Gastroesophageal sphincter (tissue), 4 donors: ENCODE data around the gene NSDHL. TPM values are rescaled to one million over a fixed set of nuclear protein-coding genes. Genes with fewer than 3 reads are reported as not detected.

Source experiments
- ATAC-seq: fragments of 150-250 bp; one replicate; pipeline ENCODE4 v1.9.1; 2016; ENCODE audit warnings: mild to moderate bottlenecking, moderate library complexity
- H3K27ac ChIP-seq, 4 donors: fragments of 200-600 bp; sonication (generic) in 3 of 4; 1 replicate in 3 of 4; 2 replicates in 1 of 4; pipeline ENCODE4 v1.5.1; 2016 to 2019
- H3K27me3 ChIP-seq: fragments of 200-600 bp; sonication (generic); one replicate; pipeline ENCODE4 v1.5.1; 2019
- H3K36me3 ChIP-seq, 2 donors: fragments of 200-600 bp; sonication (generic); one replicate each; pipeline ENCODE4 v1.5.1; 2019; ENCODE audit warnings: control low read depth in 1 of 2
- H3K4me1 ChIP-seq, 3 donors: fragments of 200-600 bp; sonication (generic); 1 replicate in 2 of 3; 2 replicates in 1 of 3; pipeline ENCODE4 v1.5.1; 2016 to 2019; ENCODE audit warnings: control low read depth in 2 of 3
- H3K4me3 ChIP-seq, 2 donors: fragments of 200-600 bp; sonication (generic); one replicate each; pipeline ENCODE4 v1.5.1; 2019; ENCODE audit warnings: mild to moderate bottlenecking in 1 of 2, moderate library complexity in 1 of 2
- H3K9me3 ChIP-seq, 3 donors: fragments of 200-600 bp; sonication (generic); one replicate each; pipeline ENCODE4 v1.5.1; 2017 to 2019; ENCODE audit warnings: control low read depth in 2 of 3
- CTCF ChIP-seq, 4 experiments: fragments of 200-600 bp in 2 of 4; fragments of 450-650 bp in 2 of 4; sonication (generic) in 1 of 4; IDR thresholded peaks; one replicate each; pipeline ENCODE4 v1.5.1; 2017 to 2019; ENCODE audit warnings: antibody characterized with exemption in 4 of 4, mild to moderate bottlenecking in 2 of 4, moderate library complexity in 2 of 4
- EP300 ChIP-seq: sonication (generic); formaldehyde crosslinking; IDR thresholded peaks from one replicate; pipeline ENCODE4 v1.6.1; 2017; ENCODE audit warnings: antibody characterized with exemption, mild to moderate bottlenecking
- POLR2A ChIP-seq, 2 donors: fragments of 450-650 bp; IDR thresholded peaks; one replicate each; pipeline ENCODE4 v1.6.1; 2017; ENCODE audit warnings: antibody characterized with exemption in 2 of 2, mild to moderate bottlenecking in 2 of 2, moderate library complexity in 1 of 2
- POLR2AphosphoS5 ChIP-seq: sonication (generic); formaldehyde crosslinking; IDR thresholded peaks from one replicate; pipeline ENCODE4 v1.6.1; 2017; ENCODE audit warnings: antibody characterized with exemption
- WGBS, 2 donors: methylation state at CpG; one replicate each; pipeline ENCODE4 v1.1.5; 2018; ENCODE audit warnings: low coverage in 1 of 2; 5-methylcytosine and 5-hydroxymethylcytosine counted together
- total RNA-seq, 4 donors: library from RNA; depleted of rRNA; stranded (reverse); fragments of >200 nt; gene quantifications; one replicate each; pipeline ENCODE4 v1.1.0, GENCODE V29; 2016

NSDHL gene
- total RNA-seq, 4 donors from 2014 or later, result 3.7 to 14.2 (median 10.8) TPM

- no peak for ATAC-seq
- no peak overlapping the region for H3K27ac ChIP-seq
- no peaks in the 10 kb centered on the region for H3K27me3 ChIP-seq
- no peaks in the 10 kb centered on the region for H3K36me3 ChIP-seq
- H3K4me3 ChIP-seq, result no peak overlapping the region
- no peaks in the 10 kb centered on the region for H3K4me1 ChIP-seq
- H3K9me3 ChIP-seq, result no peaks in the 10 kb centered on the region
- no peak for TF ChIP-seq POLR2AphosphoS5
- no peak for TF ChIP-seq EP300
- TF ChIP-seq CTCF (IDR thresholded peaks at IDR 0.05), result peak in 1 of 4 experiments; percentile 38
- TF ChIP-seq POLR2A (IDR thresholded peaks at IDR 0.05), result no peak
- WGBS, 2 donors, result 62% methylated on average over 3 of the region's 13 CpGs; no CpG with 5 or more reads in 1 of the 2 donors
These were observed 84.8 kb downstream of the NSDHL start for GRCh38 chrX:152915541-152916241.

GRCh38 chrX:152917656-152918579 lies 87.1 kb downstream of the NSDHL start:
- peak; percentile 22 for ATAC-seq
- Histone ChIP-seq H3K27me3 (no peaks in the 10 kb centered on the region), H3K27ac (no peak overlapping the region), H3K36me3 (no peaks in the 10 kb centered on the region), H3K4me3 (no peak overlapping the region), H3K9me3 (no peaks in the 10 kb centered on the region), H3K4me1 (no peaks in the 10 kb centered on the region)
- 30% methylated on average over 2 of the region's 21 CpGs; no CpG with 5 or more reads in 1 of the 2 donors for WGBS, 2 donors
- TF ChIP-seq POLR2AphosphoS5, result no peak
- no peak for TF ChIP-seq POLR2A (IDR thresholded peaks at IDR 0.05)
- no peak for TF ChIP-seq CTCF (IDR thresholded peaks at IDR 0.05)
- TF ChIP-seq EP300, result no peak

- Histone ChIP-seq H3K27ac (no peak overlapping the region), H3K4me3 (no peak overlapping the region), H3K9me3 (no peaks in the 10 kb centered on the region), H3K36me3 (no peaks in the 10 kb centered on the region), H3K4me1 (no peaks in the 10 kb centered on the region), H3K27me3 (no peaks in the 10 kb centered on the region)
- WGBS, 2 donors, result 67 to 68% methylated on average over 1 to 4 of the region's 7 CpGs
- TF ChIP-seq POLR2AphosphoS5 (no peak), POLR2A (IDR thresholded peaks at IDR 0.05) (no peak), EP300 (no peak), CTCF (IDR thresholded peaks at IDR 0.05) (no peak)
- ATAC-seq, result no peak
These were observed 87.8 kb downstream of the NSDHL start for GRCh38 chrX:152918707-152919106.

Other genes with a start within 250 kb of the NSDHL start
- gene GABRQ, start 193.2 kb upstream of the NSDHL start, total RNA-seq, result under 1 TPM in 1 of 4 donors, not detected in 3; 0.07 TPM
- gene MAGEA3, start 132.3 kb upstream of the NSDHL start, total RNA-seq, result not detected
- not detected for gene CSAG2, start 121.8 kb upstream of the NSDHL start, total RNA-seq
- gene MAGEA2B, start 116.4 kb upstream of the NSDHL start, total RNA-seq, result not detected
- not detected for gene CSAG1, start 97.3 kb upstream of the NSDHL start, total RNA-seq
- not detected for gene MAGEA12, start 97.3 kb upstream of the NSDHL start, total RNA-seq
- not detected for gene MAGEA2, start 77.2 kb upstream of the NSDHL start, total RNA-seq
- gene CSAG3, start 71.8 kb upstream of the NSDHL start, total RNA-seq, result not detected
- gene MAGEA6, start 61.4 kb upstream of the NSDHL start, total RNA-seq, result not detected
- gene CETN2, start 306 bp upstream of the NSDHL start, total RNA-seq, result 10 to 100 TPM; 53.0 to 75.2 (median 60.3) TPM
- 10 to 100 TPM in 1 of 4 donors, 1 to 10 TPM in 3; 2.7 to 13.7 (median 3.6) TPM for gene ZNF185, start 67.0 kb downstream of the NSDHL start, total RNA-seq
- gene PNMA5, start 163.1 kb downstream of the NSDHL start, total RNA-seq, result not detected
- under 1 TPM in 2 of 4 donors, not detected in 2; 0.13 to 0.62 TPM for gene PNMA3, start 225.4 kb downstream of the NSDHL start, total RNA-seq
- 1 to 10 TPM in 3 of 4 donors, under 1 TPM in 1; 0.31 to 4.2 (median 2.3) TPM for gene PNMA6A, start 241.4 kb downstream of the NSDHL start, total RNA-seq